GM18951 (cell line): Measurements from ENCODE around the gene FOXO6.
"Not testable (repeated sequence)": the region's sequence is repeated elsewhere in the genome, so short reads cannot be mapped to it uniquely, and the experiment has no call there.

Source experiments
- POLR2A ChIP-seq: IDR thresholded peaks from 4 replicates; pipeline ENCODE4 v1.6.1; 2011; ENCODE audit warnings: mild to moderate bottlenecking; ENCODE audit not compliant: insufficient read length, insufficient read depth; ENCODE audit errors: extremely low read depth
- in situ Hi-C: fragments of 300-500 bp; cut with MboI; formaldehyde crosslinking; loops from one replicate; pipeline ENCODE4 v1.12.0; 2022; ENCODE audit warnings: low sequenced_read_pairs, mixed read lengths, inconsistent platforms; ENCODE audit not compliant: unreplicated experiment

Gene FOXO6

DNA sequence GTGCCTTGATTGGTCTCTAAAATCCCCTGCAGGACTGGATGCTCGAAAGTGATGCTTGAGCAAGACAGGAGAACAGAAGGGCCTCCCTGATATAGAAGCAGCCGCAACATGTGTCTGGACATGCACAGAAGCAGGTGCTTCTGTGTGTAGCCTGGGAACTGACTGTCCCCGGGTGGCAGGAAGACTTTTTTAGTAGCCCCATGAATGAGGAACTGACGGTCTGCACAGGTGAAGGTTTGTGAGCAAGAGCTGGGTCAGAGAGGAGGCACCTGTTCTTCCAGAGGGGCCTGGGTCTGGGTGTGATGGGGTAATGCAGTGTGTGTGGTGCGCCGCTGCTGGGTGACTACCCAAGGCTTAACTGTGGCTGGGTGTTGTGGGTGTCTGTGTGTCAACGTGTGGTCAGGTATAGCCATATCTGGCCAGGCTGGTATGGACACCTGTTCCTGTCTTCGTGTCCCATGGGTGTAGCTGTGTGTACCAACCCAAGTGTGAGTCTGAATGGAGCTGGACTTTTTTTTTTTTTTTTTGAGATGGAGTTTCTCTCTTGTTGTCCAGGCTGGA is 39.1 kb upstream of the FOXO6 start:
- in situ Hi-C loops, result no loop called here
- no peak for TF ChIP-seq POLR2A

DNA sequence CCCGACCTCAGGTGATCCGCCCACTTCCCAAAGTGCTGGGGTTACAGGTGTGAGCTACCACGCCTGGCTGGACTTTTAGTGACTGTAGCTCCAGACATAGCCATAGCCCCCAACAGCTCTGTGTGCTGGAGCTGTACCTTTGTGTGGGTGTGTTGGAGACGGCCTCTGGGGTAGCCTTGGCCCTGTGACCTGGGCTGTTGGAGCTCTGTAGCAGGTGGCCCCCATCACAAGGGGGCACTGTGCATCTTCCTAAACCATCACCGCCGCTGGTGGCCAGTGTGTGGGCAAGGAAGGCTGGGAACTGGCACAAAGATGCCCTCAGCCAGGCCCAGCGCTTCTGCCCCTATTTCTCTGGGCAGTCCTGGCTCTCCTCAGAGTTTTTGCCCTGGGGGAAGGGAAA is 38.4 kb upstream of the FOXO6 start:
- in situ Hi-C loops, result no loop called here
- no peak for TF ChIP-seq POLR2A

DNA sequence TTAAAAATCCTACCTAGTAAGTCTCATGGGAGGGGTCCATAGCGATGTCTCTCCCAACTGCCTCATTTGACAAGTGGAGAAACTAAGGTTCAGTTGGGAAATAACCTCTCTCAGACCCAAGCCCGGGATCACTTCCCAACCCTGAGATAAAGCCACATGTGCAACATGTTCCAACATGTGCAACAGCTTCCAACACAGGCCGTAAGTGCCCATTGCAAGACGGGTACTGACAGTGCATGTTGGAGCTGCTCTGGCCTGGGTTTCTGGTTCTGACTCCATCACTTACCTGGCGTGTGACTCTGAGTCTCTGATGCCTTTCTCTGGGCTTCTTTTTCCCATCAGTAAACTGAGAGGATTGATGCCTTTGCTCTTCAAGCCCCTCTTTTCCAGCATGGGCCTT is 38.0 kb upstream of the FOXO6 start:
- no peak for TF ChIP-seq POLR2A
- in situ Hi-C loops, result no loop called here

GRCh38 chr1:41325801-41326200 is 35.4 kb upstream of the FOXO6 start:
- in situ Hi-C loops, result no loop called here
- TF ChIP-seq POLR2A, result no peak

DNA sequence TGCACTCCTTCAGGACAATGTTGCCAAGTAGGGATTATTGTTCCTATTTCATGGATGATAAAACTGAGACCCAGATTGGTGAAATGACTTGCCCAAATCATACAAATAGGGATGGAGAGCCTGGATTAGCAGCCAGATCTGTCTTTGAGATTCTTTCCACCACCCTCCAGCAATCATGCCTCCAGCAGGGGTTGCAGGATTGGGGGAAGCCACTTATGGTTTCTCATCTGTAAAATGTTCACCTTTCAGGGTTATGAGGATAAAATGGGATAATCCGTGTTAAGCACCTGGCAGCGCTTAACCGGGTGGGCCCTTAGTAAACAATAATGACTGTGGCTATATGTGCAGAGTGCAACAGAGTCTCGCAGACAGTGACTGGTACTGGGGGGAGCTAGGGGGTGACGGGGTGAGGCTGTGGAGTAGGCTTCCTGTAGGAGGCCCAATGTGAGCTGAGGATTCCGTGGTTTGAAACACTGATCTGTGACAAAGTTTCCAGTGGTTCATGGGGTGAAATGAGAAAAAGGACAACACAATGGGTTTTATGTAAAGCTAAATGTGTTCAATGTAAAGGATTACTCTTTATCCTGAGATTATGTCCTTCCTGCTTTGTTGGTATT is 33.7 kb upstream of the FOXO6 start:
- in situ Hi-C loops, result no loop called here
- TF ChIP-seq POLR2A, result no peak

GRCh38 chr1:41328001-41328615 is 33.1 kb upstream of the FOXO6 start:
- in situ Hi-C loops, result no loop called here
- TF ChIP-seq POLR2A, result no peak

DNA sequence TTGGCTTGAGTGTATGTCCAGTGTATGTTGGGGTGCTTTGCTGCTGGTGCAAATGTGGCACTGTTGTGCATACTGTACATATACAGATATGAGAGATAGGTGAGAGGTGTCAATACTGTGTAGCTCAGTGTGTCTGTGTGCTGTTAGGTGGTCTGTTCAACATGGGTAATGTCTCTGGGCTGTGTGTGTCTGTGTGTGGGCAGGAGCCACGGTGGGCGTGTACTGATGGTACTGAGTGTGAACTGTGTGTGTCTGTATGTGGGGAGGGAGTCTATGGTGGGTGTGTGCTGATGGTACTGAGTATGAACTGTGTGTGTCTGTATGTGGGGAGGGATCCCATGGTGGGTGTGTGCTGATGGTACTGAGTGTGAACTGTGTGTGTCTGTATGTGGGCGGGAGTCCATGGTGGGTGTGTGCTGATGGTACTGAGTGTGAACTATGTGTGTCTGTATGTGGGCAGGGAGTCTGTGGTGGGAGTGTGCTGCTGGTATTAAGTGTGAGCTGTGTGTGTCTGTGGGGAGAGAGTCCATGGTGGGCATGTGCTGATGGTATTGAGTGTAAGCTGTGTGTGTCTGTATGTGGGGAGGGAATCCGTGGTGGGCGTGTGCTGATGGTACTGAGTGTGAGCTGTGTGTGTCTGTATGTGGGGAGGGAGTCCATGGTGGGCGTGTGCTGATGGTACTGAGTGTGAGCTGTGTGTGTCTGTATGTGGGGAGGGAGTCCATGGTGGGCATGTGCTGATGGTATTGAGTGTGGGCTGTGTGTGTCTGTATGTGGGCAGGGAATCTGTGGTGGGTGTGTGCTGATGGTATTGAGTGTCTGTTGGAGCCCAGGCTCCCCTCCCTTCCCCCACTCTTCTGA is 32.2 kb upstream of the FOXO6 start:
- in situ Hi-C loops, result no loop called here
- TF ChIP-seq POLR2A, result no peak

DNA sequence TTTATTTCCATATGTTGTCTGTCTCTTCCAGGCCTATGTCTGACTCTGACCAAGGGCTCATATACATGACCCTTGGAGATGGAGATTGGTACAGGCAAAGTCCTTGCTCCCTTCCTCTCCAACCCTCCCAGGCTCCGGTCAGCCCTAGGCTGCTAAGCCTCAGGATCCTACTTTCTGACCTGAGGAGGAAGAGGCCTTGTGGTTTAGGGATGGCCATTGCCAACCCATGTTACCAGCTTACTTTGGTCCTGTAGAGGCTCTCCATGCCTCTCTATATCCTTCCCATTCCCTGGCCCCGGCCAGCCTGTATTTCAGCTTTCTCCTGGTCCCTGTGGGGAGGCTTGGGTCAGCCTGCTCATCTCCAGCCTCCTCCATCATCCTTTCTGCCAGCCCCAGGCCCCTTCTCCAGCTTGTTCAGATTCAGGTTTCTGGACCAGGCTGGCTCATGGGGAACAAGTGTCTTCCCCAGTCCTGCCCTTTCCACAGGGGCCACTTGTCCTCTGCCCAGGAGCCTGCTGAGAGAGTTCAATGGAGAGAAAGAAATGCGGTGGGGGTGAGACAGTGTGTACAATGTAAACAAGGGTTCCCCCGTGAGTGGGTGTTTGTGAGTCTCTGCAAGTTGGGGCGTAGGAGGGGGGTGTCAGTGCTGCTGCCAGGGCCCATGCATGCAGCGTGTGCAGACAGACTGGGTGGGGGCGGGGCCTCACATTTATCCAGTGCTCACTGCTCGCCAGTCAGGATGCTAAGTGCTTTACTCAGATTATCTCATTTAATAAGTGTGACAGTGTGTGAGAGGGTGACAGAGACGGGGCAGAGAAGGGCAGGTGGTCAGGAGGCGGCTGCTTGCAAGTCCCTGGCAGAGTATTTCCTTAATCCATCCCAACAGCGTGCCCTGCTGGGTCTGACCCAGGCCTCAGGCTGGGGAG is 31.3 kb upstream of the FOXO6 start:
- in situ Hi-C loops, result no loop called here
- no peak for TF ChIP-seq POLR2A

DNA sequence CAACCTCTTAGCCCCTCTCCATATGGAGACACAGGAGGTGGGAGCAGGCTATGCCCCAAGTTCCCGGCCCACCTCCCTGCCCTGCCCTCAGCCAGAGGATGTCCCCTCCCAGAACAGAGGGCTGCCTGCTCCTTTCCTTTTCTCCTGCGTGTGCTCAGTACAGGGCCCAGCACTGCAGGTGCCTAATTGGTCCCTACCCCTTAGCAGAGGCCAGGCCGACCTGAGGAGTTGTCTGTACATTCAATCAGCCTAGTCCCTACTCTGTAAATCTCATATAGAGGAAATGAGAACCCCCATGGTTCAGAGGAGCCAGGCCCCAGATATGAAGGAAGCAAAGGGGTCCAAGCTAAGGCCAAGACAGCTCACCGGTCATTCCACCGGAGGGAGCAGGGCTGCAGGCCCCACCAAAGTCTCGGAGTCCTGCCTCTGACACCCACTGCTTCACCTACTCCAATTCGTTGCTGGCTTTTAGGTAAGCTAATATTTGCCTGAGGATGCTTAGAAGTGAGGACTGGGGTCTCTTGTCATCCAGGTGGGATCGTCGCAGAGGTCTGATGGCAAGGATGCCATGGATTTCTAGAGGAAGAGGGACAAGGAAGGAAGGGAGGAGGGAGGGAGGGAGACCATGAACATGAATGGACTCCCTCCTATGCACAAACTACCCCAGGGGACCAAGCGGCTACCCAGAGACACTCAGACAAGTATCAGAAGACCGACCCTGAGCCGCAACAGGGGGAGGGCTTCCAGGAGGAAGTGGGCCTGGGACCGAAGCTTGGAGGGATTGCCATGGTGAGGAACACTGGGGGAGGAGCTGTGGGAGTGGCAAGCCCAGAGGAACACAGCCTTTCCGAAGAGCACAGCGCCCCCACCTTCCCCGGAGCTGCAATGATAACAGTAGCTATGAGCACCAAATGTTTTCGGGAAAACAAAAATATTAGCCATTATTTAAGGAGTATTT is 30.4 kb upstream of the FOXO6 start:
- in situ Hi-C loops, result no loop called here

DNA sequence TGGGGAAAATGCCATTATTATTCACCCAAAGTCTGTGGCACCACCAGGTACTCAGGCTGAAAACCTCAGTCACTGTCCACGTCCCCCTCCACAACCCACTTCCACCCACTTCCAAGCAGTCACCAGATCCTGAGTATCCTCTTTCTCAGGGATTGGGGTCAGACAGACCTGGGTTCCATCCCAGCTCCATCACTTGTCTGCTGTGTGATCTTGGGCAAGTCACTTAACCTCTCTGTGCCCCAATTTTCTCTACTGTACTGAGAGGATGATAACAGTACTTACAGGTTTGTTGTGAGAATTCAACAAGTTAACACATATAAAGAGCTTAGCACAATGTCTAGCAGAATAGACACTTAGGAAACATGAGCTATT is 29.7 kb upstream of the FOXO6 start:
- in situ Hi-C loops, result no loop called here
- no peak for TF ChIP-seq POLR2A

More for the DNA sequence above, 30.4 kb upstream of the FOXO6 start:
- no peak for TF ChIP-seq POLR2A

DNA sequence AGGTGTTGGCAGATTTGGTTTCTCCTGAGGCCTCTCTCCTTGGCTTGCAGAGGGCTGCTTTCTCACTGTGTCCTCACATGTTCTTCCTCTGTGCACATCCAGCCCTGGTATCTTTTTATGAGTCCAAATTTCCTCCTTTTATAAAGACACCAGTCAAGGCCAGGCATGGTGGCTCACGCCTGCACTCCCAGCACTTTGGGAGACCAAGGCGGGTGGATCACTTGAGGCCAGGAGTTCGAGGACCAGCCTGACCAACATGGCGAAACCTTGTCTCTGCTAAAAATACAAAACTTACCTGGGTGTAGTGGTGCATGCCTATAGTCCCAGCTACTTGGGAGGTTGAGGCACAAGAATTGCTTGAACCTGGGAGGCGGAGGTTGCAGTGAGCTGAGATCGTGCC is 29.1 kb upstream of the FOXO6 start:
- in situ Hi-C loops, result not testable (repeated sequence)
